Keratinocyte (primary cell): ENCODE measurements around the gene SKI.

Source experiments
- CTCF ChIP-seq, 3 experiments: IDR thresholded peaks in 1 of 3; conservative IDR thresholded peaks in 1 of 3; optimal IDR thresholded peaks in 1 of 3; 2 replicates in 2 of 3; 3 replicates in 1 of 3; pipeline versions ENCODE3 to v1.5.1; 2011; ENCODE audit warnings: low read length in 3 of 3, mild to moderate bottlenecking in 3 of 3, moderate library complexity in 2 of 3, control low read depth in 1 of 3, inconsistent platforms in 1 of 3; ENCODE audit not compliant: insufficient read depth in 2 of 3; ENCODE audit errors: extremely low read depth in 1 of 3
- EZH2 ChIP-seq: IDR thresholded peaks from one replicate; pipeline ENCODE4 v1.6.1; 2012; ENCODE audit warnings: inconsistent platforms, mild to moderate bottlenecking, low read length, moderate library complexity

- no peak for TF ChIP-seq CTCF (optimal IDR thresholded peaks at IDR 0.05 in 1 of 3, IDR thresholded peaks at IDR 0.05 in 1 of 3, conservative IDR thresholded peaks at IDR 0.05 in 1 of 3; ENCODE audit: extremely low read depth in 1 of 3, insufficient read depth in 2 of 3, low read length in 3 of 3)
- no peak for TF ChIP-seq EZH2
Observed at GRCh38 chr1:2180297-2181245, 47.5 kb upstream of the SKI start.
